ENCODE data around the gene BLVRB.
A peak's percentile ranks its signal among the peaks of the same experiment; 100 is the strongest.
"Not testable (repeated sequence)": the region's sequence is repeated elsewhere in the genome, so short reads cannot be mapped to it uniquely, and the experiment has no call there.

The BLVRB gene

GRCh38 chr19:40493778-40494177 lies 28.2 kb upstream of the BLVRB start:
- DNase-seq (ENCODE audit: low read depth): no peak
- H3K4me3 ChIP-seq (ENCODE audit: low read depth, low read length): no peak overlapping the region

DNA sequence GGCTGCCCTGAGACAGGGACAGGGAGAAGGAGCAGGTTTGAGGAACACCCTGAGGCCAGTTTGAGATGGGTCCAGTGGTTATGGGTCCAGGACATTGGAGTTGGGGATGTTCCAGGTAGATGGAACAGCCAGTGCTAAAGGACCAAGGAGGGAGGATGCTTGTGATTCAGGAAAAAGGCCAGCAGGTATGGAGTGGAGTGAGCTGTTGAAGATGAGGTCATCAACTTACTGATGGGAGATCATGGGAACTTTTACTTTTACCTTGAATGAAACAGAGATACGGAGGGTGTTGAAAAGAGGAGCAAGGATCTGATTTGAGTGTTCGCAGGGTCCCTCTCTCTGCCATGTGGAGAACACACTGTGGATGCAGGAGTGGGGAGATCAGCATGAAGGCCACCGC lies 26.7 kb upstream of the BLVRB start:
- H3K4me3 ChIP-seq (ENCODE audit: low read depth, low read length): no peak overlapping the region

DNA sequence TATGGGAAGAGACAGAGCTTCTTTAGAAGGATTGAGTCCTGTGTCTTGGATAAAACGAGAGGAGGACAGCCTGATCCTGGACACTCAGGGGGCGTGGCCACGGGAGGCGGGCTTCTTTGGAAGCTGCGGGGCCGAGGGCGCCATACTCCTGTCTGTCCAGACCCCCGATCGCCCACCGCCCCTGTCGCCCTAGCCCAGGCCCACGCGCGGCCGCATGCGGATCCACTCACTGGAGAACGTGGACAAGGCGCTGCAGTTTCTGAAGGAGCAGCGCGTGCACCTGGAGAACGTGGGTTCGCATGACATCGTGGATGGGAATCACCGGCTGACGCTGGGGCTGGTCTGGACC lies 24.3 kb upstream of the BLVRB start:
- DNase-seq (ENCODE audit: low read depth): no peak
- no peak overlapping the region for H3K4me3 ChIP-seq (ENCODE audit: low read depth, low read length)

More for the DNA sequence above, 26.7 kb upstream of the BLVRB start:
- no peak for DNase-seq (ENCODE audit: low read depth)

DNA sequence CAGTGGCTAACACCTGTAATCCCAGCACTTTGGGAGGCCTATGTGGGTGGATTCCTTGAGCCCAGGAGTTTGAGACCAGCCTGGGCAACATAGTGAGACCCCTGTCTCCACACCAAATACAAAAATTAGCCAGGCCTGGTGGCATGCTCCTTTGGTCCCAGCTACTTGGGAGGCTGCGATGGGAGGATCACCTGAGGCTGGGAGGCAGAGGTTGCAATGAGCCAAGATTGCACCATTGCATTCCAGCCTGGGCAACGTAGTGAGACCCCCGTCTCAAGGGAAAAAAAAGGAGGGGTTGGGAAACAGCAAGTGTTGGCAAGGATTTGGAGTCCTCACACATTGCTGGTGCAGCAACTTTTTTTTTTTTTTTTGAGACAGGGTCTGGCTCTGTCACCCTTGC lies 20.5 kb upstream of the BLVRB start:
- no peak for DNase-seq (ENCODE audit: low read depth)

GRCh38 chr19:40475878-40476644 lies 10.5 kb upstream of the BLVRB start:
- not testable (repeated sequence) for DNase-seq (ENCODE audit: low read depth); H3K4me3 ChIP-seq (ENCODE audit: low read depth, low read length)

More for the DNA sequence above, 20.5 kb upstream of the BLVRB start:
- H3K4me3 ChIP-seq (ENCODE audit: low read depth, low read length): no peak overlapping the region

- H3K4me3 ChIP-seq (ENCODE audit: low read depth, low read length): no peak overlapping the region
- no peak for DNase-seq (ENCODE audit: low read depth)
Observed at GRCh38 chr19:40474737-40475136, 9.2 kb upstream of the BLVRB start.

DNA sequence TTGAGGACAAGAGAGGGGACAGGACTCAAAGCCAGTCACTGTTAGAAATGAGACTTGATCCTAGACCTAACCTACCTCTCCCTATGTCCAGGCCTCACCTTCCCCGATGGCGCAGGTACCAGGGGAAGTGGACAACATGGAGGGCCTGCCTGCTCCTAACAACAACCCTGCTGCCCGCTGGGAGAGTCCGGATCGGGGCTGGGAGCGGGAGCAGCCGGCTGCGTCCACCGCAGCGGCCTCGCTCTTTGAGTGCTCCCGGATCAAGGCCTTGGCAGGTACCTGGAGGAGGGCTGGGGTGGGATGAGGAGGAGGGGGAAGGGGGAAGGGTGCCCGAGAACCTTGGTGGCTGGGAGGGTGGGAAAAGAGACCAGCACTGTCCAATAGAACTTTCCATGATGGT lies 7.0 kb upstream of the BLVRB start:
- H3K4me3 ChIP-seq (ENCODE audit: low read depth, low read length): no peak overlapping the region
- no peak for DNase-seq (ENCODE audit: low read depth)

- no peak for DNase-seq (ENCODE audit: low read depth)
- H3K4me3 ChIP-seq (ENCODE audit: low read depth, low read length): no peak overlapping the region
Observed at GRCh38 chr19:40471111-40471510, 5.6 kb upstream of the BLVRB start.

- H3K4me3 ChIP-seq (ENCODE audit: low read depth, low read length): no peak overlapping the region
- DNase-seq (ENCODE audit: low read depth): no peak
Observed at GRCh38 chr19:40469011-40469410, 3.5 kb upstream of the BLVRB start.

GRCh38 chr19:40466985-40467734 lies 1.6 kb upstream of the BLVRB start, which contains the start of gene SPTBN4:
SPTBN4 (plus strand) TSS chr19:40467001; CDS start chr19:40472622, 5,621 bp downstream.
- peak within 1 kb of the TSS; percentile 69 for H3K4me3 ChIP-seq (ENCODE audit: low read depth, low read length)
- DNase-seq (ENCODE audit: low read depth): no peak

DNA sequence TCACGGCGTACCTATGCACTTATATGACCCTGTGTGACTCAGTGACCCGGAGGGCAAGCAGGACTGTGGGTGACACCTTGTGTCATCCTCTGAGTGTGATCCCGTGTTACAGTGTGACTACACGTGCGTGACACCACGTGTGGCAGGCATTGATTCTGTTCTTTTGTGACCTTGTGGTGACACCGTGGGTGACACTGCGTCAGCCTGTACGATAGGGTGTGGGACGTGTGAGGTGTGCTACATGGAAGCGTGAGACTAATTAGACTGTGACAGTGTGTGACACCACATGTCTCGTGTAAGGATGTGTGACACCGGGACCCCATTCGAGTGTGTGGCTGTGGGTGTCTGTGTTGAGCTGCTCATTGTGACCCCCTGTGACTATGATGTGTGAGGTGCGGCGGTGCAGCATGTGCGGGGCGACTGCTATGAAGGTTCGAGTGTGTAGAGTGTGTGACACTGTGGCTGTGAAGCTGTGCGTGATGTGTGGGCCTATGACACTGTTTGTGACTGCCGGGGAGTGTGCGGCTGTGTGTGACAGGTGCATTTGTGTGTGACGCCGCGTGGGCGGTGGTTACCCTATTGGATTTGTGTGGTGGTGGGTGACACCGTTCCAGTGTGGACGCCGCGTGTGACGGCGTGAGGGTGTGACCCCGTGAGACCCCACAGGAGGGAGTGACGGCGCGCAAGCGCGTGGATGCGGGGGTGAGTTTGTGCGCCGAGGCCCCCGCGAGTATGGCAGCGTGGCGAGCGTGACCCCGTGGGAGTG lies 857 bp upstream of the BLVRB start:
- H3K4me3 ChIP-seq (ENCODE audit: low read depth, low read length): peak overlapping the region; percentile 69
- no peak for DNase-seq (ENCODE audit: low read depth)

GRCh38 chr19:40465025-40465556 lies 454 bp downstream of the BLVRB start:
- peak; percentile 48 for DNase-seq (ENCODE audit: low read depth)
- H3K4me3 ChIP-seq (ENCODE audit: low read depth, low read length): peak overlapping the region; percentile 69

DNA sequence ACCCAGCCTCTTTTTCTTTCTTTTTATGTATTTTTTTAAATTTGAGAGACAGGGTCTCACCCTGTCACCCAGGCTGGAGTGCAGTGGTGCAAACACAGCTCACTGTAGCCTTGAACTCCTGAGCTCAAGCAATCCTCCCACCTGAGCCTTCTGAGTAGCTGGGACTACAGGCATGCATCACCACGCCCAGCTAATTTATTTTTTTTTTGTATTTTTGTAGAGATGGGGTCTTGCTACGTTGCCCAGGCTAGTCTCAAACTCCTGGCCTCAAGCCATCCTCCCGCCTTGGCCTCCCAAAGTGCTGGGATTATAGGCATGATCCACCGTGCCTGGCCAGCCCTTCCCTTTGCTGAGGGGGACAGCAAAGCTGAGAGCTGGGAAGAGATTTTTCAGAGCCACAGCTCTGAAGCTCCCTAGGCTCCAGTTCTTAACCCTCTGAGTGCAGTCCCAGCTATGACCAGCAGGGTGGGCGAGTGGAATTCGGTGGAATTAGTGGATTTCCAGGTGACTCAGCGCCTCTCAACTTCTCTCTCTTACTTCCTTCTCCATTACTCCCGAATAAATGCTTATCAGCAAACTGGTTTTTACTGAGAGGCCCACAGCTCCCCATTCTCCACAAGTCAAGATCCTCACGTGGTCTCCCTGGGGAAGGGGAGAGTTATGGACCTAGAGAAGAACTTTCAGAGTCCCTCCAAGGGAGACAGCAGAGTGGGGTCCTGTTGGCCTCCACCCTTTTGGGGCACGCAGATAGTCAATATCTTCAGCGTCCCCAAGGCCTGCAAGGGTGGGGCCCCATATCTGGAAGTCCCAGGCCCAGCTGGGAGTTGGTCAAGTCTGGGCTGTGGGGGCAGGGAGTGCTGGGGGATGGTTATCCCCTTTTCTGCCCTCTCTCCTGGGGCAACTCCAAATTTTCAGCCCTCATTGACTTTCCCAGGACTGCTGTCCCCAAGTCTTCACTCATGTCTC lies 1.2 kb downstream of the BLVRB start:
- DNase-seq (ENCODE audit: low read depth): peak; percentile 56
- peak overlapping the region; percentile 69 for H3K4me3 ChIP-seq (ENCODE audit: low read depth, low read length)

- DNase-seq (ENCODE audit: low read depth); H3K4me3 ChIP-seq (ENCODE audit: low read depth, low read length): not testable (repeated sequence)
Observed at GRCh38 chr19:40463587-40464037, 1.9 kb downstream of the BLVRB start.

DNA sequence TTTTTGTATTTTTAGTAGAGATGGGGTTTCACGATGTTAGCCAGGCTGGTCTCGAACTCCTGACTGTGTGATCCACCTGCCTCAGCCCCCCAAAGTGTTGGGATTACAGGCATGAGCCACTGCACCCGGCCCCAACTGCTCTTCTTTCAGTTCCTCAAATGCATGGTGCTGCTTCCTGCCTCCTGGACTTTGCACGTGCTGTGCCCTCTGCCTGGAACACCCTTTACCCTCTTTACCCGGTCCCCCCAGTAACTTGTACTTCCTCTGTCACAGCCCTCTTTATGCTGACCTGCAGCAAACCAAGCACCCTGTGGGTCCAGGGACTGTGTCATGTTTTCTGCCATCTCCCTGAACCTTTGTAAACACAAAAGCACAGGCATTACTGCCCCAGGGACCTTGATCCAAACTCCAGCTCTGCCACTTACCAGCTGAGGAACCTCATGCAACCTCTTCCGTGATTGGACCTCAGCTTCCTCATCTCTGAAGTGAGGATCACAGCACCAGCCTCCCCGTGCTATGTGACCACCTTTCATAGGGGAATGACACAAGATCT lies 3.8 kb downstream of the BLVRB start:
- H3K4me3 ChIP-seq (ENCODE audit: low read depth, low read length): no peak overlapping the region
- no peak for DNase-seq (ENCODE audit: low read depth)

DNA sequence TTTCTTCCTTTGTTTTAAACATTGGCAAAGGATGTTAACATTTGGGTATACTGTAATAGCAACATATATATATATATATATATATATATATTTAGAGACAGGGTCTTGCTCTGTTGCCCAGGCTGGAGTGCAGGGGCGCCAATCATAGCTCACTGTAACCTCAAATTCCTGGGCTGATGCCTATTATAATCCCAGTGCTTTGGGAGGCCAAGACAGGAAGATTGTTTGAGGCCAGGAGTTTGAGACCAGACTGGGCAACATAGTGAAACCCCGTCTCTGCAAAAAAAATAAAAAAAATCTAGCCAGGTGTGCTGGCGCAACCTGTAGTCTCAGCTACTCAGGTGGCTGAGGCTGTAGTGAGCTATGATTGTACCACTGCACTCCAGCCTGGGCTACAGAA lies 5.4 kb downstream of the BLVRB start:
- H3K4me3 ChIP-seq (ENCODE audit: low read depth, low read length): no peak overlapping the region
- no peak for DNase-seq (ENCODE audit: low read depth)

- H3K4me3 ChIP-seq (ENCODE audit: low read depth, low read length): no peak overlapping the region
- DNase-seq (ENCODE audit: low read depth): no peak
Observed at GRCh38 chr19:40458597-40458974, 7.0 kb downstream of the BLVRB start.

DNA sequence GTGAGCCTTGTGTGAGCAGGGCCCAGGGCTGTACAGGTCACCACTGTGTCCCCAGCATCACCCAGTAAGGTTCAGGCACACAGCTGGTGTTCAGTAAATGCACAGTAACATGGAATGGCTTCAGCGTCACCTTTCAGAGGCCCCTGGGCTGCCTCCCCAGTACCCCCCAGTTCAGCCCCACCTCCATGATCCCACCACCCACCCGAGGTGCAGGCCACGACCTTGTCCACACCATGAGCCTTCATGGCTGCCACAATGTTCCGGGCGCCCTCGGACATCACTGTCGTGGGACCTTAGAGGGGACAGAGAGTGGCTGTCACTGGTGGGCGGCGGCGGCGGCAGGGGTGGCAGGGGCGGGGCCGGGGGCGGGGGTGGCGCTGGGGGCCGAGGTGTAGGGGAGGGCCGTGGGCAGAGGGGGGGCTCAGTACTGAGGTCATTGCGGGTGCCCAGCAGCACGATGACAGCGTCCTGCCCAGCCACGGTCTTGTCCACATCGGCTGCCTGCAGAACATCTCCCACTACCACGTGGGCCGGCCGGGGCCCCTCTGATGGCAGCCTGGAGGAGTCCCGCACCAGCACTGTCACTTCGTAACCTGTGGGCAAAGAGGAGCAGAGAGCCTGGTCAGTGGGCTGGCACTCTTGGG lies 7.5 kb downstream of the BLVRB start:
- no peak overlapping the region for H3K4me3 ChIP-seq (ENCODE audit: low read depth, low read length)
- DNase-seq (ENCODE audit: low read depth): no peak
